GM18951 (cell line): Measurements from ENCODE around the gene CAMK2A.

Source experiments
- POLR2A ChIP-seq: IDR thresholded peaks from 4 replicates; pipeline ENCODE4 v1.6.1; 2011; ENCODE audit warnings: mild to moderate bottlenecking; ENCODE audit not compliant: insufficient read length, insufficient read depth; ENCODE audit errors: extremely low read depth
- in situ Hi-C: fragments of 300-500 bp; cut with MboI; formaldehyde crosslinking; loops from one replicate; pipeline ENCODE4 v1.12.0; 2022; ENCODE audit warnings: low sequenced_read_pairs, mixed read lengths, inconsistent platforms; ENCODE audit not compliant: unreplicated experiment

CAMK2A gene

GRCh38 chr5:150309101-150309885, 19.7 kb upstream of the CAMK2A start:
- no peak for TF ChIP-seq POLR2A
- in situ Hi-C loops = no loop called here

- in situ Hi-C loops = no loop called here
- TF ChIP-seq POLR2A = no peak
Observed at GRCh38 chr5:150307617-150308426, 18.2 kb upstream of the CAMK2A start.

GRCh38 chr5:150306775-150307174, 17.2 kb upstream of the CAMK2A start:
- no peak for TF ChIP-seq POLR2A
- in situ Hi-C loops = no loop called here

GRCh38 chr5:150305557-150305956, 16.0 kb upstream of the CAMK2A start:
- TF ChIP-seq POLR2A = no peak
- in situ Hi-C loops = no loop called here

GRCh38 chr5:150305095-150305494, 15.5 kb upstream of the CAMK2A start:
- in situ Hi-C loops = no loop called here
- no peak for TF ChIP-seq POLR2A

GRCh38 chr5:150304481-150305081, 15.0 kb upstream of the CAMK2A start:
- in situ Hi-C loops = no loop called here
- TF ChIP-seq POLR2A = no peak

GRCh38 chr5:150303660-150304386, 14.2 kb upstream of the CAMK2A start:
- no peak for TF ChIP-seq POLR2A
- in situ Hi-C loops = no loop called here

- in situ Hi-C loops = no loop called here
- TF ChIP-seq POLR2A = no peak
Observed at GRCh38 chr5:150303070-150303615, 13.6 kb upstream of the CAMK2A start.

GRCh38 chr5:150302301-150303069, 12.9 kb upstream of the CAMK2A start, which contains the start of gene ARSI:
Gene ARSI (minus strand): TSS chr5:150302905. CDS start chr5:150302373, 532 bp downstream.
- no peak for TF ChIP-seq POLR2A
- in situ Hi-C loops = no loop called here

GRCh38 chr5:150301901-150302300, 12.3 kb upstream of the CAMK2A start:
- in situ Hi-C loops = no loop called here
- TF ChIP-seq POLR2A = no peak

GRCh38 chr5:150301170-150301505, 11.6 kb upstream of the CAMK2A start:
- TF ChIP-seq POLR2A = no peak
- in situ Hi-C loops = no loop called here
